Immature natural killer cell (primary cell): ENCODE results near the gene LHX8. TPM values are rescaled to one million over a fixed set of nuclear protein-coding genes. Genes with fewer than 3 reads are reported as not detected.

ENCODE experiments used
- DNase-seq, 3 donors: peaks; one replicate each; pipeline ENCODE4 v3.0.0; 2022; ENCODE audit warnings: mixed read lengths in 1 of 3
- H3K27ac Mint-ChIP-seq, 6 donors: one replicate each; pipeline ENCODE4 v1.8.0; 2020; ENCODE audit warnings: mixed read lengths in 6 of 6, mild to moderate bottlenecking in 5 of 6, inconsistent platforms in 4 of 6, moderate library complexity in 3 of 6
- H3K27me3 Mint-ChIP-seq, 3 donors: one replicate each; pipeline ENCODE4 v1.8.0; 2020 to 2021; ENCODE audit warnings: low read depth in 3 of 3, mild to moderate bottlenecking in 3 of 3, mixed read lengths in 3 of 3, moderate library complexity in 3 of 3, inconsistent platforms in 1 of 3
- H3K36me3 Mint-ChIP-seq, 3 donors: one replicate each; pipeline ENCODE4 v1.8.0; 2020; ENCODE audit warnings: mixed read lengths in 3 of 3, inconsistent platforms in 2 of 3, mild to moderate bottlenecking in 2 of 3
- H3K4me1 Mint-ChIP-seq, 2 donors: one replicate each; pipeline ENCODE4 v1.8.0; 2020; ENCODE audit warnings: inconsistent platforms in 2 of 2, mild to moderate bottlenecking in 2 of 2, mixed read lengths in 2 of 2, moderate library complexity in 1 of 2
- H3K4me3 Mint-ChIP-seq, 5 donors: one replicate each; pipeline ENCODE4 v1.8.0; 2020; ENCODE audit warnings: mild to moderate bottlenecking in 5 of 5, mixed read lengths in 5 of 5, inconsistent platforms in 3 of 5, moderate library complexity in 3 of 5
- H3K9me3 Mint-ChIP-seq, 6 donors: one replicate each; pipeline ENCODE4 v1.8.0; 2020; ENCODE audit warnings: mild to moderate bottlenecking in 6 of 6, mixed read lengths in 6 of 6, inconsistent platforms in 4 of 6, moderate library complexity in 3 of 6
- polyA plus RNA-seq, 3 donors: library from polyadenylated mRNA; unstranded; fragments of 300-500 nt; fragmentation: Illumina TruSeq; gene quantifications; one replicate each; pipeline ENCODE4 v1.2.3, GENCODE V29; 2021

The LHX8 gene
- polyA plus RNA-seq, 3 donors from 2014 or later, result not detected

DNA sequence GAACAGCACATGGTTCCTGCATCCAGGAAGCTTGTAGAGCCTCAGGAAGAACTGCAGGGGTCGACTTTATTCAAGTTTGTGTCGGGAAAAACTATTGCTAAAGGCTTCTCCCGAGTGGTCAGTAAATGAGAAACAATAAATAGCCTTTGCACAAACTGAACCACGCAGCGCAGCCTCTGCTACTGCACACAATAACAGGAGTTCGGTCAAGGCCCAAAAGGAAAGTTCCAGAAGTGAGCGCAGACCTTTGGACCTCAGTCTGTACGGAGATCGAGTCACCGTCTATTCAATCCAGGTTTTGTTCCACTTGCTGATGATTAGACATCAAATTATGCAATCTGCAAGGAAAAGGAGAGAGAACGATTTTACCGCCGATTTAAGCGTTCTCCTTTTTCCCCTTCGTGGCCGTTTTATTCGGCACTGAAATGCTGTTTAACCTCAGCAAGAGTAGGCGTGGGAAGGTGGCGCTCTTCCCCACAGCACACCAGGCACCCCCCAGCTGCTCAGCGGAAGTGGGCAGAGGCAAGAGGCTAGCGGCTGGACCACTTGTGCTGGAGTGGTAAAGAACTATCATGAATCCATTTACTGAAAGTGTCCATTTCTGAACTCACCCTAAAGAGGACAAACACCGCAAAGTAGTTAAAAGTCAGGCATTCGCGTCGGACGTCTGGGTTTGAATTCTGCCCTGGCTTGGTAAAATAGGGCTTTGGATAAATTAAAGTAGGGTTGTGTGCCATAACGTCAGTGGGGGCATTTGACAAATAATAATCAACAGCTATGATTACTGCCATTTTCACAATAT lies 6.1 kb upstream of the LHX8 start:
- H3K27me3 Mint-ChIP-seq, result peaks cover 21 to 47% (median 37%) of the 10 kb centered on the region in 3 donors
- no peak overlapping the region for H3K27ac Mint-ChIP-seq
- H3K36me3 Mint-ChIP-seq, result peaks cover 7 to 16% (median 10%) of the 10 kb centered on the region in 3 donors
- no peaks in the 10 kb centered on the region for H3K4me1 Mint-ChIP-seq
- DNase-seq, result no peak
- H3K4me3 Mint-ChIP-seq, result no peak overlapping the region
- H3K9me3 Mint-ChIP-seq, result peaks cover 17 to 64% (median 39%) of the 10 kb centered on the region in 6 donors

GRCh38 chr1:75129660-75129982 lies 4.6 kb upstream of the LHX8 start:
- DNase-seq, result no peak

GRCh38 chr1:75129983-75130789 lies 4.0 kb upstream of the LHX8 start:
- H3K27ac Mint-ChIP-seq, result peak overlapping the region in 1 of 6 donors; percentile 64
- DNase-seq, result no peak
- peaks cover 10 to 17% (median 12%) of the 10 kb centered on the region in 3 donors for H3K36me3 Mint-ChIP-seq
- H3K27me3 Mint-ChIP-seq, result peaks cover 25 to 61% (median 56%) of the 10 kb centered on the region in 3 donors
- peaks cover 27 to 61% (median 47%) of the 10 kb centered on the region in 6 donors for H3K9me3 Mint-ChIP-seq
- H3K4me3 Mint-ChIP-seq, result no peak overlapping the region
- no peaks in the 10 kb centered on the region for H3K4me1 Mint-ChIP-seq

More at GRCh38 chr1:75129660-75129982, 4.6 kb upstream of the LHX8 start:
- Mint-ChIP-seq H3K27ac (no peak overlapping the region), H3K4me1 (no peaks in the 10 kb centered on the region), H3K36me3 (peaks cover 10 to 17% (median 12%) of the 10 kb centered on the region in 3 donors), H3K27me3 (peaks cover 26 to 56% (median 50%) of the 10 kb centered on the region in 3 donors), H3K9me3 (peaks cover 26 to 65% (median 49%) of the 10 kb centered on the region in 6 donors), H3K4me3 (no peak overlapping the region)

DNA sequence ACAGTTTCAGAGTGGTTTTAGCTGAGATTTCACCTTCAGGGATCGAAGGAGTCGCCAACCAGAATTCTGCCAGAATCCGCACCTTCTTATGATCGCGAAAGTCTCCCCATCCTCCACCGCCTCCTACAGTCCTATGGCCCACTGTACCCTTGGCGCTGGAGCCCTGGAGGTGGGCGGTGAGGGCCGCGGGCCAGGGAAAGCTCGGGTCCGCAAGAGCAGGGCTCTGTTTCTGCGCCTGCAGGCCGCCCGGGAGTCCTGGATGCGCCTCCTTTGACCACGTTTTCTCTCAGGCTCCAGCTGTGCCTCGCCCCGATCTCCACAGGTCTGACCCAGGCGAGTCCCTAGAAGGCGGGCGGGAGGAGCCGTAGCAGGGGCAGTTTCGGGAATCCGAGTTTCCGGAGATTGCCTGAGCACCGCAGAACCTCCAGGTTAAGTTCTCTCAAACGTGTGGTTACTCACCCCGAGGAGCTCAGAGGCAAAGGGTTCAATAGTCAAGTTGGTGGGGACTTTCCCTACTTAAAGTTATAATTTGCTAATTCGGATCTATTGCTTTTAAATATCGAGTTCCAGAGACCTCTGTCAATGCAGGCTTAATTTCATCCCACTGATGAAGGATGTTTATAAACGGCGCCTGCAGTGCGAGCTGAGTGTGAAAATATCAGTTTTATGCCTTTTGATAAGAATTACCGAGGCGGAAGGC lies 3.2 kb upstream of the LHX8 start:
- Mint-ChIP-seq H3K4me1 (no peaks in the 10 kb centered on the region), H3K27ac (no peak overlapping the region), H3K27me3 (peaks cover 28 to 65% (median 64%) of the 10 kb centered on the region in 3 donors), H3K9me3 (peaks cover 29 to 63% (median 48%) of the 10 kb centered on the region in 6 donors), H3K36me3 (peaks cover 10 to 17% (median 12%) of the 10 kb centered on the region in 3 donors), H3K4me3 (no peak overlapping the region)
- DNase-seq, result no peak

GRCh38 chr1:75131565-75132241 lies 2.5 kb upstream of the LHX8 start:
- Mint-ChIP-seq H3K4me3 (no peak overlapping the region), H3K27me3 (peaks cover 28 to 64% (median 62%) of the 10 kb centered on the region in 3 donors), H3K4me1 (no peaks in the 10 kb centered on the region), H3K9me3 (peaks cover 26 to 65% (median 48%) of the 10 kb centered on the region in 6 donors), H3K36me3 (peaks cover 10 to 17% (median 12%) of the 10 kb centered on the region in 3 donors), H3K27ac (no peak overlapping the region)
- DNase-seq, result no peak

DNA sequence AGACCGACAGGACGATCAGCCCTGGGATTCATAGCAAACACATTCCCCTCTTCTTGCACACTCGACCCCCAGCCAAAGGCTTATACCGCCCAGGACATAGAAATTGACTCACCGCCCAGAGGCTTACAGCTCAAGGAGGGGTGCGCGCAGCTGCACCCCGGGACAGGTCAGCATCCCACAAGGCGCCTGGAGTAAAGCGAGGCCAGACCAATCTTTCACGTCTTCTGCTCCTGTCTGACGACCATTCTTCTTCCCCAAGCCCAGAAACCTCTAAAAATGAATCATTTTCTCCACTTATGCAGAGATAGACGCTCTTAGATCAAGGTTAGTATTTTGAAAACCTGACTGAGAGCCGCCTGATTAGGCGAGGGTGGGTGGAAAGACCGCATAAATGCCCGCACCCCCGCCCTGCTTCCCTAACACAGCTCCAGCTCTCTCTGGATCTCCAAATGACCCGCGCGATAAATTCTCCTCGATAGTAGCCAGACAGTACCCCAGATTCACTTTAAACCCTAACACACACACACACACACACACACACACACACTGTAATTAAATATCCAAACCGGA lies 1.9 kb upstream of the LHX8 start:
- Mint-ChIP-seq H3K27me3 (peaks cover 31 to 61% (median 56%) of the 10 kb centered on the region in 3 donors), H3K36me3 (peaks cover 10 to 17% (median 12%) of the 10 kb centered on the region in 3 donors), H3K4me3 (no peak overlapping the region), H3K9me3 (peaks cover 28 to 62% (median 46%) of the 10 kb centered on the region in 6 donors), H3K4me1 (no peaks in the 10 kb centered on the region), H3K27ac (no peak overlapping the region)
- DNase-seq, result no peak

- no peak overlapping the region for H3K4me3 Mint-ChIP-seq
- H3K36me3 Mint-ChIP-seq, result peaks cover 8 to 17% (median 10%) of the 10 kb centered on the region in 3 donors
- H3K9me3 Mint-ChIP-seq, result peaks cover 24 to 62% (median 43%) of the 10 kb centered on the region in 6 donors
- DNase-seq, result no peak
- H3K27ac Mint-ChIP-seq, result no peak overlapping the region
- H3K4me1 Mint-ChIP-seq, result no peaks in the 10 kb centered on the region
- peaks cover 32 to 67% (median 53%) of the 10 kb centered on the region in 3 donors for H3K27me3 Mint-ChIP-seq
These were observed 1.2 kb upstream of the LHX8 start for GRCh38 chr1:75132812-75133619.

GRCh38 chr1:75134647-75135572 lies 722 bp downstream of the LHX8 start:
- no peak for DNase-seq
- Mint-ChIP-seq H3K27ac (no peak overlapping the region), H3K27me3 (peaks cover 30 to 57% (median 45%) of the 10 kb centered on the region in 3 donors), H3K36me3 (peaks cover 6 to 14% (median 8%) of the 10 kb centered on the region in 3 donors), H3K4me1 (no peaks in the 10 kb centered on the region), H3K9me3 (peaks cover 17 to 63% (median 35%) of the 10 kb centered on the region in 6 donors), H3K4me3 (peak overlapping the region in 3 of 5 donors; percentile 15 to 50 (median 42))

- peaks cover 28 to 57% (median 37%) of the 10 kb centered on the region in 3 donors for H3K27me3 Mint-ChIP-seq
- peak overlapping the region in 2 of 5 donors; percentile 42 to 50 for H3K4me3 Mint-ChIP-seq
- peaks cover 17 to 58% (median 35%) of the 10 kb centered on the region in 6 donors for H3K9me3 Mint-ChIP-seq
- no peak overlapping the region for H3K27ac Mint-ChIP-seq
- H3K4me1 Mint-ChIP-seq, result no peaks in the 10 kb centered on the region
- H3K36me3 Mint-ChIP-seq, result peaks cover 6 to 14% (median 8%) of the 10 kb centered on the region in 3 donors
- no peak for DNase-seq
These were observed 1.5 kb downstream of the LHX8 start for GRCh38 chr1:75135573-75136194.

- Mint-ChIP-seq H3K27me3 (peaks cover 24 to 56% (median 36%) of the 10 kb centered on the region in 3 donors), H3K4me1 (no peaks in the 10 kb centered on the region), H3K27ac (no peak overlapping the region), H3K9me3 (peaks cover 17 to 58% (median 34%) of the 10 kb centered on the region in 6 donors), H3K4me3 (no peak overlapping the region), H3K36me3 (peaks cover 6 to 14% (median 8%) of the 10 kb centered on the region in 3 donors)
- DNase-seq, result no peak
These were observed 2.1 kb downstream of the LHX8 start for GRCh38 chr1:75136195-75136815.
